ENCODE results near the gene PCAT7. TPM values are rescaled to one million over a fixed set of nuclear protein-coding genes. Genes with fewer than 3 reads are reported as not detected.

Gene PCAT7
- polyA plus RNA-seq, 2 of the 4 experiments (the other 2 are of a cell fraction): 2.1 to 2.8 TPM

GRCh38 chr9:94557376-94557775 is 2.5 kb downstream of the PCAT7 start:
- CTCF ChIA-PET: no interaction called here
- POLR2A ChIA-PET: no interaction called here
- peaks cover 8% of the 10 kb centered on the region; the same call in 1 of the 3 replicates for H3K4me1 ChIP-seq
- no peak overlapping the region for H3K4me3 ChIP-seq
- H3K4me2 ChIP-seq: no peak overlapping the region
- no peak overlapping the region for H3K27ac ChIP-seq
- DNase-seq (ENCODE audit: low read depth in 1 of 2, low spot score in 1 of 2): no peak
- no peak for ATAC-seq
- no peak for FAIRE-seq
- TF ChIP-seq JUNB (IDR thresholded peaks at IDR 0.05) (no peak), CBX8 (IDR thresholded peaks at IDR 0.05) (no peak), HDAC2 (IDR thresholded peaks at IDR 0.05) (no peak), FOSL2 (IDR thresholded peaks at IDR 0.05) (no peak), FOSL2 (CRISPR knock-in tag; IDR thresholded peaks at IDR 0.05) (no peak), FOXS1 (CRISPR knock-in tag; IDR thresholded peaks at IDR 0.05) (no peak), CEBPB (IDR thresholded peaks at IDR 0.05) (no peak), CBX2 (IDR thresholded peaks at IDR 0.05; ENCODE audit: borderline replicate concordance, low read depth) (no peak), ZFP36 (IDR thresholded peaks at IDR 0.05; ENCODE audit: borderline replicate concordance, partially characterized antibody) (no peak), EP300 (IDR thresholded peaks at IDR 0.05) (no peak), HEYL (CRISPR knock-in tag; IDR thresholded peaks at IDR 0.05) (no peak), TP53 (CRISPR knock-in tag; IDR thresholded peaks at IDR 0.05) (no peak), RAD21 (conservative IDR thresholded peaks at IDR 0.05 in 1 of 2, IDR thresholded peaks at IDR 0.05 in 1 of 2) (no peak), CTCF (IDR thresholded peaks at IDR 0.05) (no peak), ZC3H11A (IDR thresholded peaks at IDR 0.05) (no peak), USF2 (IDR thresholded peaks at IDR 0.05) (no peak), RCOR1 (IDR thresholded peaks at IDR 0.05; ENCODE audit: low read depth, low read length) (no peak), BCL3 (IDR thresholded peaks at IDR 0.05) (no peak)
- H3K9me3 ChIP-seq: no peaks in the 10 kb centered on the region
- 77% methylated on average over 4 of the region's 4 CpGs for WGBS (ENCODE audit: missing lambda C conversion rate)

DNA sequence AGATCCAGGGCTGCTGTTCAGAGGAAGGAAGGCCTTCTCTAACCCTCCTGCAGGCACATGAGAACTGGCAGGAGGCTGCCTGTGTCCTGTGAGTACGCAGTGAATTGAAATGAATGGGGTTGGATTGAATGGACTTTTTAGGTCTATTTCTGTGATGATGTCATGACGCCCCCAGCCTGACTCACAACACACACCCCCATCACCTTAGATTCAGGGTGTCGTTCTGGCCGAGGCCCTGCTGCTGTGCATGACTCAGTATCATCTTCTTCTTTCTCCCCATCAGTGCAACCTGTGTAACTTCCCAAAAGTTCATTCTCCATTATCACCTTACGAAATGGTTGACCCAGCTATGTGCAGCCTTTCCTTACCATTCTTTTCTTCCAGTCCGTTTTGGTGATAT is 5.4 kb downstream of the PCAT7 start:
- Histone ChIP-seq H3K4me2 (no peak overlapping the region), H3K9me3 (no peaks in the 10 kb centered on the region), H3K4me1 (no peaks in the 10 kb centered on the region), H3K4me3 (no peak overlapping the region), H3K27ac (no peak overlapping the region)
- ATAC-seq (no peak), FAIRE-seq (no peak), DNase-seq (ENCODE audit: low read depth in 1 of 2, low spot score in 1 of 2) (no peak)
- 81% methylated on average over 6 of the region's 6 CpGs for WGBS (ENCODE audit: missing lambda C conversion rate)
- ChIA-PET CTCF (interaction anchor here (1.1 to 1.2 kb wide), 2 partner anchors 20 to 120 kb away, joined by 3 read pairs; no protein-coding TSS in a partner anchor), POLR2A (no interaction called here)
- TF ChIP-seq ZC3H11A (IDR thresholded peaks at IDR 0.05) (no peak), TFCP2L1 (CRISPR knock-in tag; IDR thresholded peaks at IDR 0.05) (no peak), NR3C1 (IDR thresholded peaks at IDR 0.05) (no peak), EHF (CRISPR knock-in tag; IDR thresholded peaks at IDR 0.05) (no peak), FOXS1 (CRISPR knock-in tag; IDR thresholded peaks at IDR 0.05) (no peak), JUNB (IDR thresholded peaks at IDR 0.05) (no peak), RFX5 (IDR thresholded peaks at IDR 0.05) (no peak), FOSB (CRISPR knock-in tag; IDR thresholded peaks at IDR 0.05) (no peak), GATA3 (IDR thresholded peaks at IDR 0.05; ENCODE audit: borderline replicate concordance) (no peak), PBX3 (IDR thresholded peaks at IDR 0.05) (no peak), EHMT2 (IDR thresholded peaks at IDR 0.05; ENCODE audit: low read depth) (no peak), HDAC2 (IDR thresholded peaks at IDR 0.05) (no peak), POLR2A (IDR thresholded peaks at IDR 0.05; ENCODE audit: low read length) (no peak), RARB (CRISPR knock-in tag; IDR thresholded peaks at IDR 0.05) (no peak), RAD21 (conservative IDR thresholded peaks at IDR 0.05 in 1 of 2, IDR thresholded peaks at IDR 0.05 in 1 of 2) (no peak), SREBF2 (IDR thresholded peaks at IDR 0.05) (no peak)
- TF ChIP-seq, protein P1, sequence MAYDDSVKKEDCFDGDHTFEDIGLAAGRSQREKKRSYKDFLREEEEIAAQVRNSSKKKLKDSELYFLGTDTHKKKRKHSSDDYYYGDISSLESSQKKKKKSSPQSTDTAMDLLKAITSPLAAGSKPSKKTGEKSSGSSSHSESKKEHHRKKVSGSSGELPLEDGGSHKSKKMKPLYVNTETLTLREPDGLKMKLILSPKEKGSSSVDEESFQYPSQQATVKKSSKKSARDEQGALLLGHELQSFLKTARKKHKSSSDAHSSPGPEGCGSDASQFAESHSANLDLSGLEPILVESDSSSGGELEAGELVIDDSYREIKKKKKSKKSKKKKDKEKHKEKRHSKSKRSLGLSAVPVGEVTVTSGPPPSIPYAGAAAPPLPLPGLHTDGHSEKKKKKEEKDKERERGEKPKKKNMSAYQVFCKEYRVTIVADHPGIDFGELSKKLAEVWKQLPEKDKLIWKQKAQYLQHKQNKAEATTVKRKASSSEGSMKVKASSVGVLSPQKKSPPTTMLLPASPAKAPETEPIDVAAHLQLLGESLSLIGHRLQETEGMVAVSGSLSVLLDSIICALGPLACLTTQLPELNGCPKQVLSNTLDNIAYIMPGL (CRISPR knock-in tag; IDR thresholded peaks at IDR 0.05; ENCODE audit: borderline replicate concordance): no peak
- TF ChIP-seq, protein P2, sequence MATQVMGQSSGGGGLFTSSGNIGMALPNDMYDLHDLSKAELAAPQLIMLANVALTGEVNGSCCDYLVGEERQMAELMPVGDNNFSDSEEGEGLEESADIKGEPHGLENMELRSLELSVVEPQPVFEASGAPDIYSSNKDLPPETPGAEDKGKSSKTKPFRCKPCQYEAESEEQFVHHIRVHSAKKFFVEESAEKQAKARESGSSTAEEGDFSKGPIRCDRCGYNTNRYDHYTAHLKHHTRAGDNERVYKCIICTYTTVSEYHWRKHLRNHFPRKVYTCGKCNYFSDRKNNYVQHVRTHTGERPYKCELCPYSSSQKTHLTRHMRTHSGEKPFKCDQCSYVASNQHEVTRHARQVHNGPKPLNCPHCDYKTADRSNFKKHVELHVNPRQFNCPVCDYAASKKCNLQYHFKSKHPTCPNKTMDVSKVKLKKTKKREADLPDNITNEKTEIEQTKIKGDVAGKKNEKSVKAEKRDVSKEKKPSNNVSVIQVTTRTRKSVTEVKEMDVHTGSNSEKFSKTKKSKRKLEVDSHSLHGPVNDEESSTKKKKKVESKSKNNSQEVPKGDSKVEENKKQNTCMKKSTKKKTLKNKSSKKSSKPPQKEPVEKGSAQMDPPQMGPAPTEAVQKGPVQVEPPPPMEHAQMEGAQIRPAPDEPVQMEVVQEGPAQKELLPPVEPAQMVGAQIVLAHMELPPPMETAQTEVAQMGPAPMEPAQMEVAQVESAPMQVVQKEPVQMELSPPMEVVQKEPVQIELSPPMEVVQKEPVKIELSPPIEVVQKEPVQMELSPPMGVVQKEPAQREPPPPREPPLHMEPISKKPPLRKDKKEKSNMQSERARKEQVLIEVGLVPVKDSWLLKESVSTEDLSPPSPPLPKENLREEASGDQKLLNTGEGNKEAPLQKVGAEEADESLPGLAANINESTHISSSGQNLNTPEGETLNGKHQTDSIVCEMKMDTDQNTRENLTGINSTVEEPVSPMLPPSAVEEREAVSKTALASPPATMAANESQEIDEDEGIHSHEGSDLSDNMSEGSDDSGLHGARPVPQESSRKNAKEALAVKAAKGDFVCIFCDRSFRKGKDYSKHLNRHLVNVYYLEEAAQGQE (IDR thresholded peaks at IDR 0.05): no peak

All from A549 (cell line).